Mesenchymal stem cell (in vitro differentiated cells and primary cell): Measurements from ENCODE around the gene MAPK1.

Experiments used
- DNase-seq: peaks from one replicate; pipeline ENCODE4 v3.0.0-alpha.2; 2013
- H2AFZ ChIP-seq: one replicate; pipeline ENCODE4 v1.6.1; 2013; ENCODE audit warnings: low read depth, mild to moderate bottlenecking, control low read depth, inconsistent platforms, low read length, moderate library complexity
- H2AK5ac ChIP-seq: 2 replicates; pipeline ENCODE4 v1.6.1; 2013; ENCODE audit warnings: low read length, moderate library complexity, mild to moderate bottlenecking, inconsistent platforms; ENCODE audit not compliant: severe bottlenecking
- H2BK120ac ChIP-seq: one replicate; pipeline ENCODE4 v1.6.1; 2013; ENCODE audit warnings: low read depth, mild to moderate bottlenecking, inconsistent platforms, low read length, moderate library complexity
- H2BK12ac ChIP-seq, 2 experiments: one replicate each; pipeline ENCODE4 v1.6.1; 2013; ENCODE audit warnings: inconsistent platforms in 2 of 2, low read length in 2 of 2, mild to moderate bottlenecking in 2 of 2, moderate library complexity in 2 of 2, control low read depth in 1 of 2
- H2BK15ac ChIP-seq: one replicate; pipeline ENCODE4 v1.6.1; 2013; ENCODE audit warnings: mild to moderate bottlenecking, low read depth, inconsistent platforms; ENCODE audit not compliant: poor library complexity, severe bottlenecking
- H2BK5ac ChIP-seq: 2 replicates; pipeline ENCODE4 v1.6.1; 2013; ENCODE audit warnings: low read depth, mild to moderate bottlenecking, low read length, control low read depth, inconsistent platforms; ENCODE audit not compliant: poor library complexity, severe bottlenecking
- H3K14ac ChIP-seq, 2 experiments: one replicate each; pipeline ENCODE4 v1.6.1; 2013; ENCODE audit warnings: inconsistent platforms in 2 of 2, low read length in 2 of 2, control low read depth in 1 of 2, mild to moderate bottlenecking in 1 of 2, moderate library complexity in 1 of 2
- H3K18ac ChIP-seq, 2 experiments: one replicate each; pipeline ENCODE4 v1.6.1; 2013; ENCODE audit warnings: inconsistent platforms in 2 of 2, low read length in 2 of 2, control low read depth in 1 of 2, low read depth in 1 of 2, mild to moderate bottlenecking in 1 of 2
- H3K23ac ChIP-seq, 2 experiments: one replicate each; pipeline ENCODE4 v1.6.1; 2013; ENCODE audit warnings: inconsistent platforms in 2 of 2, low read length in 2 of 2, mild to moderate bottlenecking in 2 of 2, moderate library complexity in 2 of 2, control low read depth in 1 of 2
- H3K27ac ChIP-seq: 2 replicates; pipeline ENCODE4 v1.5.1; 2013; ENCODE audit warnings: mild to moderate bottlenecking, moderate library complexity, low read length, control low read depth, inconsistent platforms; ENCODE audit not compliant: poor library complexity, severe bottlenecking
- H3K27me3 ChIP-seq, 2 experiments: 2 replicates each; pipeline versions ENCODE4 v1.6.1 to v1.7.0; 2013; ENCODE audit warnings: low read length in 2 of 2, mild to moderate bottlenecking in 2 of 2, moderate library complexity in 2 of 2, control low read depth in 1 of 2, inconsistent platforms in 1 of 2; ENCODE audit not compliant: control insufficient read depth in 1 of 2, insufficient read depth in 1 of 2
- H3K36me3 ChIP-seq, 2 experiments: 2 replicates each; pipeline versions ENCODE4 v1.6.1 to v1.7.0; 2013; ENCODE audit warnings: low read length in 2 of 2, control low read depth in 1 of 2, inconsistent platforms in 1 of 2, low read depth in 1 of 2, mild to moderate bottlenecking in 1 of 2; ENCODE audit not compliant: insufficient read depth in 2 of 2, control insufficient read depth in 1 of 2
- H3K4ac ChIP-seq, 2 experiments: one replicate each; pipeline ENCODE4 v1.6.1; 2013; ENCODE audit warnings: inconsistent platforms in 2 of 2, low read length in 2 of 2, mild to moderate bottlenecking in 2 of 2, moderate library complexity in 2 of 2, control low read depth in 1 of 2, low read depth in 1 of 2
- H3K4me1 ChIP-seq: 2 replicates; pipeline ENCODE4 v1.6.1; 2013; ENCODE audit warnings: low read depth, low read length, control low read depth; ENCODE audit not compliant: control insufficient read depth, insufficient read depth
- H3K4me2 ChIP-seq: 2 replicates; pipeline ENCODE4 v1.6.1; 2013; ENCODE audit warnings: low read length, mild to moderate bottlenecking, inconsistent platforms; ENCODE audit not compliant: poor library complexity, severe bottlenecking
- H3K4me3 ChIP-seq, 2 experiments: 2 replicates each; pipeline versions ENCODE4 v1.5.1 to v1.7.0; 2013; ENCODE audit warnings: low read length in 2 of 2, mild to moderate bottlenecking in 2 of 2, control low read depth in 1 of 2, low read depth in 1 of 2; ENCODE audit not compliant: insufficient read depth in 1 of 2
- H3K79me1 ChIP-seq: replicated peaks from 2 replicates; pipeline ENCODE4 v1.6.1; 2013; ENCODE audit warnings: mild to moderate bottlenecking, control low read depth, low read length, inconsistent platforms; ENCODE audit not compliant: poor library complexity, severe bottlenecking
- H3K9ac ChIP-seq: 2 replicates; pipeline ENCODE4 v1.7.0; 2013; ENCODE audit warnings: mild to moderate bottlenecking, low read length, moderate library complexity
- H3K9me3 ChIP-seq: 2 replicates; pipeline ENCODE4 v1.7.0; 2013; ENCODE audit warnings: mild to moderate bottlenecking, low read length; ENCODE audit not compliant: control insufficient read depth
- H4K8ac ChIP-seq: one replicate; pipeline ENCODE4 v1.6.1; 2013; ENCODE audit warnings: inconsistent platforms, mild to moderate bottlenecking, low read length, moderate library complexity
- H4K91ac ChIP-seq: one replicate; pipeline ENCODE4 v1.6.1; 2013; ENCODE audit warnings: mild to moderate bottlenecking, low read length, inconsistent platforms
- WGBS: methylation state at CpG from one replicate; pipeline ENCODE4 v1.1.7; 2013; ENCODE audit warnings: mixed read lengths; 5-methylcytosine and 5-hydroxymethylcytosine counted together

MAPK1 gene

GRCh38 chr22:21741059-21741458 lies 126.4 kb downstream of the MAPK1 start:
- WGBS: 80% methylated on average over 10 of the region's 10 CpGs
- Histone ChIP-seq H3K27ac (no peak overlapping the region), H3K18ac (no peak overlapping the region), H2BK120ac (no peak overlapping the region), H3K9me3 (no peaks in the 10 kb centered on the region), H3K27me3 (peaks cover 16 to 28% of the 10 kb centered on the region in 2 experiments), H3K9ac (no peak overlapping the region), H2BK5ac (no peak overlapping the region), H3K4me2 (no peak overlapping the region), H3K23ac (no peak overlapping the region), H2BK12ac (no peak overlapping the region), H4K8ac (no peak overlapping the region), H2AFZ (no peak overlapping the region), H2BK15ac (no peak overlapping the region), H3K14ac (peak overlapping the region in 1 of 2 experiments; percentile 79), H3K36me3 (no peaks in the 10 kb centered on the region), H3K4ac (no peak overlapping the region), H3K4me1 (peaks cover 8% of the 10 kb centered on the region), H3K79me1 (no peaks in the 10 kb centered on the region), H3K4me3 (no peak overlapping the region), H2AK5ac (no peak overlapping the region), H4K91ac (no peak overlapping the region)
- no peak for DNase-seq

- no peak overlapping the region for H2BK15ac ChIP-seq
- H3K4me3 ChIP-seq: no peak overlapping the region
- H2AK5ac ChIP-seq: no peak overlapping the region
- H3K18ac ChIP-seq: no peak overlapping the region
- H3K4ac ChIP-seq: no peak overlapping the region
- H3K27me3 ChIP-seq: peaks cover 17 to 28% of the 10 kb centered on the region in 2 experiments
- no peaks in the 10 kb centered on the region for H3K9me3 ChIP-seq
- no peak overlapping the region for H2BK120ac ChIP-seq
- peaks cover 10% of the 10 kb centered on the region for H3K4me1 ChIP-seq
- H2BK5ac ChIP-seq: no peak overlapping the region
- H3K36me3 ChIP-seq: no peaks in the 10 kb centered on the region
- H4K8ac ChIP-seq: no peak overlapping the region
- 85% methylated on average over 4 of the region's 5 CpGs for WGBS
- H3K14ac ChIP-seq: no peak overlapping the region
- no peak overlapping the region for H3K9ac ChIP-seq
- no peak overlapping the region for H2BK12ac ChIP-seq
- H3K27ac ChIP-seq: no peak overlapping the region
- H3K23ac ChIP-seq: no peak overlapping the region
- no peak overlapping the region for H4K91ac ChIP-seq
- DNase-seq: no peak
- no peak overlapping the region for H2AFZ ChIP-seq
- no peaks in the 10 kb centered on the region for H3K79me1 ChIP-seq
- no peak overlapping the region for H3K4me2 ChIP-seq
These were observed 127.5 kb downstream of the MAPK1 start for GRCh38 chr22:21739828-21740377.

- no peaks in the 10 kb centered on the region for H3K9me3 ChIP-seq
These were observed 128.5 kb downstream of the MAPK1 start for GRCh38 chr22:21738966-21739365.

GRCh38 chr22:21738081-21738480 lies 129.4 kb downstream of the MAPK1 start:
- H2BK12ac ChIP-seq: no peak overlapping the region
- 91% methylated on average over 7 of the region's 8 CpGs for WGBS
- no peak overlapping the region for H3K4me3 ChIP-seq

More at GRCh38 chr22:21738966-21739365, 128.5 kb downstream of the MAPK1 start:
- Histone ChIP-seq H3K23ac (no peak overlapping the region), H3K14ac (no peak overlapping the region), H3K4me1 (peaks cover 10% of the 10 kb centered on the region), H3K79me1 (no peaks in the 10 kb centered on the region), H2BK120ac (no peak overlapping the region), H3K4me2 (no peak overlapping the region), H3K27ac (no peak overlapping the region), H4K8ac (no peak overlapping the region), H2BK12ac (no peak overlapping the region), H3K4me3 (no peak overlapping the region), H4K91ac (no peak overlapping the region), H2AK5ac (no peak overlapping the region), H3K27me3 (peaks cover 26 to 35% of the 10 kb centered on the region in 2 experiments), H2AFZ (no peak overlapping the region), H2BK15ac (no peak overlapping the region), H3K18ac (no peak overlapping the region), H3K9ac (no peak overlapping the region), H2BK5ac (no peak overlapping the region), H3K36me3 (no peaks in the 10 kb centered on the region), H3K4ac (no peak overlapping the region)
- 64% methylated on average over 7 of the region's 7 CpGs for WGBS
- DNase-seq: no peak

More at GRCh38 chr22:21738081-21738480, 129.4 kb downstream of the MAPK1 start:
- H3K27ac ChIP-seq: no peak overlapping the region
- peaks cover 10% of the 10 kb centered on the region for H3K4me1 ChIP-seq
- H3K9me3 ChIP-seq: no peaks in the 10 kb centered on the region
- no peak for DNase-seq
- no peak overlapping the region for H4K91ac ChIP-seq
- no peak overlapping the region for H3K4ac ChIP-seq
- H3K14ac ChIP-seq: no peak overlapping the region
- no peak overlapping the region for H3K9ac ChIP-seq
- no peak overlapping the region for H2AFZ ChIP-seq
- no peak overlapping the region for H2BK120ac ChIP-seq
- H3K23ac ChIP-seq: no peak overlapping the region
- no peak overlapping the region for H3K18ac ChIP-seq
- no peaks in the 10 kb centered on the region for H3K79me1 ChIP-seq
- H2BK5ac ChIP-seq: no peak overlapping the region
- H3K27me3 ChIP-seq: peaks cover 32 to 36% of the 10 kb centered on the region in 2 experiments
- H4K8ac ChIP-seq: no peak overlapping the region
- H3K4me2 ChIP-seq: no peak overlapping the region
- H3K36me3 ChIP-seq: no peaks in the 10 kb centered on the region
- H2AK5ac ChIP-seq: no peak overlapping the region
- H2BK15ac ChIP-seq: no peak overlapping the region
